Lower leg skin (tissue), 4 donors: ENCODE data around the gene ZWINT. TPM values are rescaled to one million over a fixed set of nuclear protein-coding genes. Genes with fewer than 3 reads are reported as not detected.

ENCODE experiments used
- DNase-seq, 2 donors: peaks; one replicate each; pipeline ENCODE4 v3.0.0-alpha.2; 2019; ENCODE audit warnings: low spot score in 2 of 2
- H3K4me3 ChIP-seq: fragments of 200-600 bp; sonication (generic); 2 replicates; pipeline ENCODE4 v1.5.1; 2017; ENCODE audit warnings: mild to moderate bottlenecking, low read depth; ENCODE audit not compliant: poor library complexity, severe bottlenecking
- CTCF ChIP-seq, 3 donors: fragments of 450-650 bp; IDR thresholded peaks; one replicate each; pipeline ENCODE4 v1.5.1; 2016; ENCODE audit warnings: antibody characterized with exemption in 3 of 3, mild to moderate bottlenecking in 3 of 3, moderate library complexity in 2 of 3
- POLR2A ChIP-seq, 2 donors: fragments of 450-650 bp; IDR thresholded peaks; one replicate each; pipeline ENCODE4 v1.6.1; 2016 to 2017; ENCODE audit warnings: antibody characterized with exemption in 2 of 2, mild to moderate bottlenecking in 1 of 2, moderate library complexity in 1 of 2
- WGBS, 2 donors: methylation state at CpG; one replicate each; pipeline ENCODE4 v1.1.5; 2018; 5-methylcytosine and 5-hydroxymethylcytosine counted together
- intact Hi-C: fragments of 100-400 bp; cut with DNase I; formaldehyde crosslinking; loops from one replicate; pipeline ENCODE4 v1.15.0; 2023; ENCODE audit warnings: low total_unique reads
- total RNA-seq, 4 donors: library from RNA; depleted of rRNA; stranded (reverse); fragments of >200 nt; gene quantifications; one replicate each; pipeline ENCODE4 v1.1.0, GENCODE V29; 2016

Gene ZWINT
- total RNA-seq = 1 to 10 TPM; 2.4 to 5.9 (median 5.5) TPM

- 1 to 2% methylated on average over 42 to 44 of the region's 44 CpGs for WGBS, 2 donors
- DNase-seq = peak; percentile 94 to 98
- peak within 1 kb of the TSS; percentile 45 for H3K4me3 ChIP-seq
- intact Hi-C loops = no loop called here
- TF ChIP-seq POLR2A (IDR thresholded peaks at IDR 0.05) (no peak), CTCF (IDR thresholded peaks at IDR 0.05) (no peak)
Measured at GRCh38 chr10:56360967-56361612, at the start of gene ZWINT. ZWINT (minus strand) TSS chr10:56361259; CDS start chr10:56361236, 23 bp downstream.

- intact Hi-C loops = no loop called here
- no peak for DNase-seq
- no peak overlapping the region for H3K4me3 ChIP-seq
- TF ChIP-seq CTCF (IDR thresholded peaks at IDR 0.05) (no peak), POLR2A (IDR thresholded peaks at IDR 0.05) (no peak)
Measured at GRCh38 chr10:56383806-56384205, 22.7 kb upstream of the ZWINT start.

GRCh38 chr10:56370217-56371113 is 9.4 kb upstream of the ZWINT start:
- TF ChIP-seq POLR2A (IDR thresholded peaks at IDR 0.05) (no peak), CTCF (IDR thresholded peaks at IDR 0.05) (no peak)
- intact Hi-C loops = no loop called here
- DNase-seq = no peak
- WGBS, 2 donors = 95 to 97% methylated on average over 7 of the region's 7 CpGs
- no peak overlapping the region for H3K4me3 ChIP-seq

GRCh38 chr10:56360583-56360966 is 484 bp downstream of the ZWINT start:
- TF ChIP-seq CTCF (IDR thresholded peaks at IDR 0.05) (no peak), POLR2A (IDR thresholded peaks at IDR 0.05) (no peak)
- DNase-seq = no peak
- intact Hi-C loops = no loop called here
- 10 to 11% methylated on average over 6 of the region's 6 CpGs for WGBS, 2 donors
- H3K4me3 ChIP-seq = peak overlapping the region; percentile 45

GRCh38 chr10:56359837-56360236 is 1.2 kb downstream of the ZWINT start:
- intact Hi-C loops = no loop called here
- H3K4me3 ChIP-seq = no peak overlapping the region

More at GRCh38 chr10:56359837-56360236, 1.2 kb downstream of the ZWINT start:
- 90 to 93% methylated on average over 4 of the region's 4 CpGs for WGBS, 2 donors
- no peak for DNase-seq
- TF ChIP-seq POLR2A (IDR thresholded peaks at IDR 0.05) (no peak), CTCF (IDR thresholded peaks at IDR 0.05) (no peak)
